Islet precursor cell (in vitro differentiated cells): ENCODE measurements around the gene CASP10.

ENCODE experiments used
- DNase-seq: peaks from one replicate; pipeline ENCODE4 v3.0.0-alpha.2; 2018

Gene CASP10

GRCh38 chr2:201200345-201200744, 17.4 kb downstream of the CASP10 start:
- DNase-seq, result no peak

GRCh38 chr2:201201371-201201770, 18.4 kb downstream of the CASP10 start:
- no peak for DNase-seq

GRCh38 chr2:201203916-201204654, 21.1 kb downstream of the CASP10 start:
- DNase-seq, result no peak

GRCh38 chr2:201204655-201205514, 21.9 kb downstream of the CASP10 start:
- DNase-seq, result no peak

GRCh38 chr2:201205515-201205849, 22.5 kb downstream of the CASP10 start:
- no peak for DNase-seq

- no peak for DNase-seq
Measured at GRCh38 chr2:201208563-201209252, 25.8 kb downstream of the CASP10 start.

- DNase-seq, result no peak
Measured at GRCh38 chr2:201215963-201216362, 33.0 kb downstream of the CASP10 start.

- DNase-seq, result no peak
Measured at GRCh38 chr2:201216918-201217317, 34.0 kb downstream of the CASP10 start.

GRCh38 chr2:201218780-201219179, 35.8 kb downstream of the CASP10 start:
- DNase-seq, result no peak

- no peak for DNase-seq
Measured at GRCh38 chr2:201219328-201220096, 36.6 kb downstream of the CASP10 start.

- no peak for DNase-seq
Measured at GRCh38 chr2:201220102-201220570, 37.2 kb downstream of the CASP10 start.

- no peak for DNase-seq
Measured at GRCh38 chr2:201223089-201224073, 40.4 kb downstream of the CASP10 start.

- no peak for DNase-seq
Measured at GRCh38 chr2:201228271-201228911, 45.5 kb downstream of the CASP10 start.

GRCh38 chr2:201228912-201229290, 46.0 kb downstream of the CASP10 start:
- no peak for DNase-seq

GRCh38 chr2:201231781-201232466, 49.0 kb downstream of the CASP10 start:
- peak; percentile 94 for DNase-seq

GRCh38 chr2:201232467-201232815, 49.5 kb downstream of the CASP10 start:
- no peak for DNase-seq

- DNase-seq, result peak; percentile 75
Measured at GRCh38 chr2:201233192-201233811, 50.4 kb downstream of the CASP10 start.

- no peak for DNase-seq
Measured at GRCh38 chr2:201233812-201234662, 51.1 kb downstream of the CASP10 start.

GRCh38 chr2:201234663-201235135, 51.8 kb downstream of the CASP10 start:
- no peak for DNase-seq
